IMR-90 (cell line): ENCODE data around the gene MUTYH. TPM values are rescaled to one million over a fixed set of nuclear protein-coding genes. Genes with fewer than 3 reads are reported as not detected.

Source experiments
- ATAC-seq: fragments of 200-7000 bp; cut with Tn5 transposase; 2 replicates; pipeline ENCODE4 v1.9.1; 2020; ENCODE audit warnings: low read depth, mild to moderate bottlenecking, moderate library complexity
- BruUV-seq: library from RNA; stranded (reverse); fragments of 400-500 nt; replicated peaks from 2 replicates; lab custom pipeline; 2021; lab: Mats Ljungman, UMichigan
- CTCF ChIA-PET: fragments of 300-600 bp; formaldehyde crosslinking; extraction: SDS; loops from one replicate; lab custom pipeline; 2021; ENCODE audit warnings: antibody characterized with exemption; lab: Yijun Ruan, JAX
- POLR2A ChIA-PET: fragments of 300-600 bp; sonication (Branson Sonifier 250); formaldehyde crosslinking; loops from one replicate; lab custom pipeline; 2022; ENCODE audit warnings: antibody characterized with exemption; ENCODE audit not compliant: unreplicated experiment; lab: Charles Lee
- DNase-seq: peaks from one replicate; pipeline ENCODE4 v3.0.0; 2013
- H2AFZ ChIP-seq: replicated peaks from 2 replicates; pipeline ENCODE3; 2013; ENCODE audit warnings: low read length, mild to moderate bottlenecking; ENCODE audit not compliant: poor library complexity
- H2AK5ac ChIP-seq: 2 replicates; pipeline ENCODE4 v1.6.1; 2013; ENCODE audit warnings: low read depth, low read length, inconsistent platforms
- H2AK9ac ChIP-seq: replicated peaks from 2 replicates; pipeline ENCODE3; 2013; ENCODE audit warnings: mild to moderate bottlenecking, low read depth, low read length, moderate library complexity; ENCODE audit not compliant: poor library complexity
- H2BK120ac ChIP-seq: 2 replicates; pipeline ENCODE4 v1.6.1; 2013; ENCODE audit warnings: low read depth, low read length, inconsistent platforms
- H2BK15ac ChIP-seq: 3 replicates; pipeline ENCODE4 v1.6.1; 2013; ENCODE audit warnings: low read depth, low read length, inconsistent platforms
- H2BK20ac ChIP-seq: 2 replicates; pipeline ENCODE4 v1.6.1; 2013; ENCODE audit warnings: low read depth, mild to moderate bottlenecking, inconsistent platforms, low read length, moderate library complexity
- H2BK5ac ChIP-seq: 2 replicates; pipeline ENCODE4 v1.6.1; 2013; ENCODE audit warnings: mild to moderate bottlenecking, low read depth, low read length, inconsistent platforms; ENCODE audit not compliant: poor library complexity, severe bottlenecking
- H3K14ac ChIP-seq: replicated peaks from 2 replicates; pipeline ENCODE4 v1.6.1; 2013; ENCODE audit warnings: low read depth, low read length, inconsistent platforms
- H3K18ac ChIP-seq: 2 replicates; pipeline ENCODE4 v1.6.1; 2013; ENCODE audit warnings: low read depth, low read length, control low read depth
- H3K23ac ChIP-seq: 2 replicates; pipeline ENCODE4 v1.6.1; 2013; ENCODE audit warnings: low read depth, low read length, inconsistent platforms
- H3K27ac ChIP-seq: 2 replicates; pipeline ENCODE4 v1.5.1; 2013; ENCODE audit warnings: mild to moderate bottlenecking, control low read depth, low read length; ENCODE audit not compliant: insufficient read depth
- H3K27me3 ChIP-seq: 2 replicates; pipeline ENCODE4 v1.6.1; 2013; ENCODE audit warnings: low read length; ENCODE audit not compliant: control insufficient read depth, insufficient read depth
- H3K36me3 ChIP-seq: 2 replicates; pipeline ENCODE4 v1.6.1; 2013; ENCODE audit warnings: low read length, mixed read lengths; ENCODE audit not compliant: control insufficient read depth, insufficient read depth
- H3K4ac ChIP-seq: 2 replicates; pipeline ENCODE4 v1.6.1; 2013; ENCODE audit warnings: low read depth, low read length, inconsistent platforms
- H3K4me1 ChIP-seq: 2 replicates; pipeline ENCODE4 v1.6.1; 2013; ENCODE audit warnings: low read length, mixed read lengths; ENCODE audit not compliant: control insufficient read depth, insufficient read depth
- H3K4me2 ChIP-seq: 2 replicates; pipeline ENCODE4 v1.6.1; 2013; ENCODE audit warnings: low read depth, mild to moderate bottlenecking, control low read depth, low read length, moderate library complexity
- H3K4me3 ChIP-seq: 2 replicates; pipeline ENCODE4 v1.5.1; 2013; ENCODE audit warnings: low read depth, mild to moderate bottlenecking, control low read depth, low read length, moderate library complexity; ENCODE audit not compliant: insufficient read depth
- H3K56ac ChIP-seq: 2 replicates; pipeline ENCODE4 v1.6.1; 2013; ENCODE audit warnings: low read length, inconsistent platforms; ENCODE audit not compliant: insufficient read depth; ENCODE audit errors: extremely low read depth
- H3K79me1 ChIP-seq, 2 experiments: 2 replicates each; pipeline ENCODE4 v1.6.1; 2013; ENCODE audit warnings: low read length in 2 of 2, inconsistent platforms in 1 of 2, low read depth in 1 of 2
- H3K9ac ChIP-seq: 2 replicates; pipeline ENCODE4 v1.6.1; 2013; ENCODE audit warnings: low read depth, low read length, control low read depth
- H3K9me1 ChIP-seq: 2 replicates; pipeline ENCODE4 v1.6.1; 2013; ENCODE audit warnings: low read length, inconsistent platforms; ENCODE audit not compliant: insufficient read depth
- H3K9me3 ChIP-seq: 2 replicates; pipeline ENCODE4 v1.6.1; 2013; ENCODE audit warnings: low read length; ENCODE audit not compliant: control insufficient read depth, insufficient read depth
- H4K20me1 ChIP-seq: 2 replicates; pipeline ENCODE4 v1.6.1; 2013; ENCODE audit warnings: low read length, inconsistent platforms; ENCODE audit not compliant: insufficient read depth
- H4K5ac ChIP-seq: 2 replicates; pipeline ENCODE4 v1.6.1; 2013; ENCODE audit warnings: mild to moderate bottlenecking, low read depth, low read length, control low read depth
- H4K8ac ChIP-seq, 2 experiments: 2 replicates each; pipeline ENCODE4 v1.6.1; 2013; ENCODE audit warnings: low read depth in 2 of 2, low read length in 2 of 2, control low read depth in 1 of 2, inconsistent platforms in 1 of 2
- H4K91ac ChIP-seq: 2 replicates; pipeline ENCODE4 v1.6.1; 2013; ENCODE audit warnings: low read depth, low read length, inconsistent platforms; ENCODE audit not compliant: insufficient read depth
- NFE2L2 ChIP-seq: fragments of 150-350 bp; IDR thresholded peaks from 2 replicates; pipeline ENCODE4 v1.6.1; 2016; ENCODE audit warnings: low read depth, mild to moderate bottlenecking, low read length
- RFX5 ChIP-seq: IDR thresholded peaks from 2 replicates; pipeline ENCODE4 v1.8.0; 2012; ENCODE audit warnings: low read depth, mild to moderate bottlenecking, low read length, moderate library complexity
- WGBS, 2 experiments: methylation state at CpG; one replicate each; pipeline versions ENCODE4 v1.1.5 to v1.1.7; 2013; ENCODE audit warnings: missing lambda C conversion rate in 2 of 2; ENCODE audit not compliant: insufficient read length in 1 of 2; ENCODE audit errors: extremely low coverage in 2 of 2; 5-methylcytosine and 5-hydroxymethylcytosine counted together
- dilution Hi-C: fragments of 300-500 bp; cut with HindIII; formaldehyde crosslinking; loops from one replicate; pipeline ENCODE4 v1.14.3; 2018; ENCODE audit warnings: low sequenced_read_pairs; ENCODE audit not compliant: unreplicated experiment
- in situ Hi-C: fragments of 300-500 bp; cut with MboI; formaldehyde crosslinking; loops from 3 replicates; pipeline ENCODE4 v1.14.3; 2019; ENCODE audit warnings: low sequenced_read_pairs, inconsistent platforms, mixed read lengths
- intact Hi-C: fragments of 100-400 bp; cut with micrococcal nuclease; formaldehyde crosslinking; loops from 2 replicates; pipeline ENCODE4 v1.10.0; 2022
- polyA plus RNA-seq, 3 experiments: library from polyadenylated mRNA; depleted of rRNA; stranded (reverse); fragments of >200 nt; gene quantifications; 2 replicates each; pipeline ENCODE4 v1.2.3, GENCODE V29; 2012; ENCODE audit warnings: low replicate concordance in 1 of 3
- total RNA-seq: library from RNA; depleted of rRNA; stranded (reverse); fragments of >200 nt; gene quantifications from 2 replicates; pipeline ENCODE4 v1.2.3, GENCODE V29; 2012

MUTYH gene
- total and polyA plus RNA-seq, 2 of the 4 experiments (the other 2 are of a cell fraction) = 9.1 to 14.6 TPM

- Histone ChIP-seq H2BK15ac (no peak overlapping the region), H3K56ac (no peak overlapping the region), H2BK120ac (no peak overlapping the region), H4K91ac (no peak overlapping the region), H3K27ac (no peak overlapping the region), H2AK9ac (no peak overlapping the region), H2BK20ac (no peak overlapping the region), H3K14ac (no peak overlapping the region), H3K9me3 (no peaks in the 10 kb centered on the region), H3K9ac (no peak overlapping the region), H3K4ac (no peak overlapping the region), H3K27me3 (no peaks in the 10 kb centered on the region), H3K18ac (no peak overlapping the region), H3K79me1 (peaks cover 21 to 39% of the 10 kb centered on the region in 2 experiments), H3K9me1 (peaks cover 14% of the 10 kb centered on the region), H3K36me3 (peaks cover 16% of the 10 kb centered on the region), H2BK5ac (no peak overlapping the region), H3K4me1 (peaks cover 10% of the 10 kb centered on the region; the same call in 1 of the 2 replicates), H4K20me1 (no peaks in the 10 kb centered on the region; the same call in 1 of the 2 replicates), H4K8ac (no peak overlapping the region), H3K23ac (no peak overlapping the region; the same call in 1 of the 2 replicates), H2AFZ (no peak overlapping the region), H2AK5ac (no peak overlapping the region), H3K4me2 (no peak overlapping the region), H4K5ac (no peak overlapping the region), H3K4me3 (no peak overlapping the region)
- no CpG with 5 or more reads among the region's 3 CpGs for WGBS, 2 experiments
- POLR2A ChIA-PET = no interaction called here
- CTCF ChIA-PET = interaction anchor here (0.6 kb wide), 1 partner anchor 38 kb away, joined by 3 read pairs; no protein-coding TSS in a partner anchor
- dilution Hi-C loops = no loop called here
- TF ChIP-seq NFE2L2 (no peak), RFX5 (no peak)
- ATAC-seq (no peak), DNase-seq (no peak)
- in situ Hi-C loops = no loop called here
- BruUV-seq = no TSS peak
- intact Hi-C loops = no loop called here
Observed at GRCh38 chr1:45337630-45338325, 2.5 kb downstream of the MUTYH start.
